Nephron (organoid): ENCODE measurements around the gene GRAMD1B.

Experiments used
- H3K27ac Mint-ChIP-seq, 3 experiments: 2 replicates each; pipeline ENCODE4 v1.8.0; 2020; ENCODE audit warnings: mixed read lengths in 3 of 3, mild to moderate bottlenecking in 2 of 3, moderate library complexity in 1 of 3
- H3K27me3 Mint-ChIP-seq: 2 replicates; pipeline ENCODE4 v1.8.0; 2021; ENCODE audit warnings: low read depth, mild to moderate bottlenecking, moderate library complexity, mixed read lengths
- H3K36me3 Mint-ChIP-seq: 2 replicates; pipeline ENCODE4 v1.8.0; 2020; ENCODE audit warnings: low read depth, mixed read lengths
- H3K4me1 Mint-ChIP-seq: 2 replicates; pipeline ENCODE4 v1.8.0; 2020; ENCODE audit warnings: mixed read lengths
- H3K4me3 Mint-ChIP-seq, 3 experiments: 2 replicates each; pipeline ENCODE4 v1.8.0; 2020; ENCODE audit warnings: mild to moderate bottlenecking in 3 of 3, mixed read lengths in 3 of 3, moderate library complexity in 2 of 3
- H3K9me3 Mint-ChIP-seq: 2 replicates; pipeline ENCODE4 v1.8.0; 2020; ENCODE audit warnings: mixed read lengths
- CTCF ChIP-seq, 3 experiments: fragments of 200-600 bp; sonication (generic); IDR thresholded peaks; one replicate each; pipeline ENCODE4 v1.5.0; 2021; ENCODE audit warnings: antibody characterized with exemption in 3 of 3; ENCODE audit not compliant: unreplicated experiment in 3 of 3

GRAMD1B gene

GRCh38 chr11:123549926-123550917 lies 120.2 kb downstream of the GRAMD1B start:
- Mint-ChIP-seq H3K4me1 (peaks cover 9% of the 10 kb centered on the region), H3K27me3 (peaks cover 8% of the 10 kb centered on the region), H3K27ac (no peak overlapping the region), H3K9me3 (no peaks in the 10 kb centered on the region), H3K4me3 (no peak overlapping the region), H3K36me3 (no peaks in the 10 kb centered on the region)
- no peak for TF ChIP-seq CTCF (IDR thresholded peaks at IDR 0.05; ENCODE audit: unreplicated experiment in 3 of 3)

- Mint-ChIP-seq H3K4me1 (peaks cover 4% of the 10 kb centered on the region), H3K9me3 (no peaks in the 10 kb centered on the region), H3K27ac (no peak overlapping the region), H3K36me3 (no peaks in the 10 kb centered on the region), H3K27me3 (peaks cover 8% of the 10 kb centered on the region), H3K4me3 (no peak overlapping the region)
- TF ChIP-seq CTCF (IDR thresholded peaks at IDR 0.05; ENCODE audit: unreplicated experiment in 3 of 3): no peak
Measured at GRCh38 chr11:123551079-123551478, 121.0 kb downstream of the GRAMD1B start.

GRCh38 chr11:123556633-123557032 lies 126.6 kb downstream of the GRAMD1B start:
- H3K9me3 Mint-ChIP-seq: no peaks in the 10 kb centered on the region
- no peaks in the 10 kb centered on the region for H3K36me3 Mint-ChIP-seq
- peaks cover 24% of the 10 kb centered on the region for H3K4me1 Mint-ChIP-seq
- no peak overlapping the region for H3K4me3 Mint-ChIP-seq
- no peak for TF ChIP-seq CTCF (IDR thresholded peaks at IDR 0.05; ENCODE audit: unreplicated experiment in 3 of 3)
- no peak overlapping the region for H3K27ac Mint-ChIP-seq
- H3K27me3 Mint-ChIP-seq: peaks cover 3% of the 10 kb centered on the region

- Mint-ChIP-seq H3K4me1 (peaks cover 41% of the 10 kb centered on the region), H3K36me3 (no peaks in the 10 kb centered on the region), H3K9me3 (no peaks in the 10 kb centered on the region), H3K27me3 (no peaks in the 10 kb centered on the region), H3K27ac (peak overlapping the region in 1 of 3 experiments; percentile 82), H3K4me3 (no peak overlapping the region)
- TF ChIP-seq CTCF (IDR thresholded peaks at IDR 0.05; ENCODE audit: unreplicated experiment in 3 of 3): no peak
Measured at GRCh38 chr11:123558536-123559315, 128.7 kb downstream of the GRAMD1B start.

GRCh38 chr11:123559523-123559955 lies 129.5 kb downstream of the GRAMD1B start:
- peak; percentile 13 to 28 (median 16) for TF ChIP-seq CTCF (IDR thresholded peaks at IDR 0.05; ENCODE audit: unreplicated experiment in 3 of 3)
- H3K9me3 Mint-ChIP-seq: no peaks in the 10 kb centered on the region
- peaks cover 41% of the 10 kb centered on the region for H3K4me1 Mint-ChIP-seq
- H3K36me3 Mint-ChIP-seq: no peaks in the 10 kb centered on the region
- peak overlapping the region; percentile 65 to 84 (median 82) for H3K27ac Mint-ChIP-seq
- H3K4me3 Mint-ChIP-seq: peak overlapping the region; percentile 76 to 85 (median 78)
- H3K27me3 Mint-ChIP-seq: peaks cover 2% of the 10 kb centered on the region
